Caco-2 (cell line): ENCODE results near the gene MS4A4E. TPM values are rescaled to one million over a fixed set of nuclear protein-coding genes. Genes with fewer than 3 reads are reported as not detected.
"Not testable (repeated sequence)": the region's sequence is repeated elsewhere in the genome, so short reads cannot be mapped to it uniquely, and the experiment has no call there.

Source experiments
- Bru-seq: library from RNA; stranded (reverse); fragments of 400-500 nt; gene quantifications from one replicate; lab custom pipeline; 2021; lab: Mats Ljungman, UMichigan
- BruChase-seq, 2 experiments: library from RNA; stranded (reverse); fragments of 400-500 nt; gene quantifications; one replicate each; lab custom pipeline; 2021; lab: Mats Ljungman, UMichigan
- BruUV-seq: library from RNA; stranded (reverse); fragments of 400-500 nt; replicated peaks from 2 replicates; lab custom pipeline; 2021; lab: Mats Ljungman, UMichigan
- CTCF ChIA-PET: fragments of 300-600 bp; sonication (Branson Sonifier 250); formaldehyde crosslinking; loops from one replicate; lab custom pipeline; 2022; ENCODE audit warnings: antibody characterized with exemption; lab: Charles Lee
- POLR2A ChIA-PET: fragments of 300-600 bp; sonication (Branson Sonifier 250); formaldehyde crosslinking; loops from one replicate; lab custom pipeline; 2022; ENCODE audit warnings: antibody characterized with exemption; lab: Charles Lee
- DNase-seq, 2 experiments: peaks; one replicate each; pipeline versions ENCODE4 v3.0.0 to v3.0.0-alpha.2; 2020 to 2022
- H3K27me3 ChIP-seq: replicated peaks from 2 replicates; pipeline ENCODE4 v1.6.0; 2011; ENCODE audit warnings: low read length; ENCODE audit not compliant: control insufficient read depth, insufficient read depth
- H3K36me3 ChIP-seq: 2 replicates; pipeline ENCODE4 v1.5.1; 2011; ENCODE audit warnings: low read length; ENCODE audit not compliant: control insufficient read depth, insufficient read depth
- H3K4me1 ChIP-seq: fragments of 250-450 bp; sonication (Bioruptor Pico); 2 replicates; pipeline ENCODE4 v1.5.1; 2020; ENCODE audit warnings: mild to moderate bottlenecking
- H3K4me3 ChIP-seq: 2 replicates; pipeline ENCODE4 v1.5.1; 2011; ENCODE audit warnings: low read depth, mild to moderate bottlenecking, control low read depth, low read length
- H3K9me3 ChIP-seq: fragments of 250-450 bp; sonication (Bioruptor Pico); 2 replicates; pipeline ENCODE4 v1.5.1; 2020; ENCODE audit warnings: mild to moderate bottlenecking, moderate library complexity
- H3K27ac Mint-ChIP-seq: one replicate; pipeline ENCODE4 v1.8.0; 2022; ENCODE audit warnings: mixed read lengths; ENCODE audit not compliant: unreplicated experiment
- H3K27me3 Mint-ChIP-seq: one replicate; pipeline ENCODE4 v1.8.0; 2022; ENCODE audit warnings: mixed read lengths; ENCODE audit not compliant: insufficient read depth, unreplicated experiment
- H3K36me3 Mint-ChIP-seq: one replicate; pipeline ENCODE4 v1.8.0; 2022; ENCODE audit warnings: mild to moderate bottlenecking, mixed read lengths; ENCODE audit not compliant: insufficient read depth, unreplicated experiment
- H3K4me1 Mint-ChIP-seq: one replicate; pipeline ENCODE4 v1.8.0; 2022; ENCODE audit warnings: low read depth, mixed read lengths; ENCODE audit not compliant: unreplicated experiment
- H3K4me3 Mint-ChIP-seq: one replicate; pipeline ENCODE4 v1.8.0; 2022; ENCODE audit warnings: mild to moderate bottlenecking, moderate library complexity, mixed read lengths; ENCODE audit not compliant: unreplicated experiment
- H3K9me3 Mint-ChIP-seq: one replicate; pipeline ENCODE4 v1.8.0; 2022; ENCODE audit warnings: mixed read lengths; ENCODE audit not compliant: unreplicated experiment
- CTCF ChIP-seq, 2 experiments: fragments of 200-600 bp in 1 of 2; IDR thresholded peaks; 1 replicate in 1 of 2; 2 replicates in 1 of 2; pipeline versions ENCODE4 v1.5.1 to v1.8.0; 2011 to 2022; ENCODE audit warnings: antibody characterized with exemption in 1 of 2, control low read depth in 1 of 2, inconsistent platforms in 1 of 2, low read depth in 1 of 2, low read length in 1 of 2, mild to moderate bottlenecking in 1 of 2, moderate library complexity in 1 of 2; ENCODE audit not compliant: insufficient read depth in 1 of 2, severe bottlenecking in 1 of 2, unreplicated experiment in 1 of 2
- intact Hi-C: fragments of 100-400 bp; cut with micrococcal nuclease; formaldehyde crosslinking; loops from one replicate; pipeline ENCODE4 v1.10.0; 2022; ENCODE audit not compliant: unreplicated experiment
- long read RNA-seq: library from polyadenylated mRNA; stranded (forward); transcript quantifications from one replicate; pipeline ENCODE4 v2.0.0, GENCODE V29; 2022
- total RNA-seq: library from RNA; stranded (reverse); gene quantifications from 2 replicates; pipeline ENCODE4 v1.2.3, GENCODE V29; 2022

Gene MS4A4E
- total RNA-seq: not detected in 2 replicates
- Bru-seq, nascent RNA: percentile 11 among the genes with signal in this experiment
- percentile 21 among the genes with signal in this experiment for BruChase-seq, experiment 1, labeled RNA remaining after a 2-hour chase
- percentile 21 among the genes with signal in this experiment for BruChase-seq, experiment 2, labeled RNA remaining after a 6-hour chase
- long read RNA-seq: 0 reads

- DNase-seq: no peak
- Mint-ChIP-seq H3K4me1 (no peaks in the 10 kb centered on the region), H3K27ac (no peak within 1 kb of the TSS), H3K36me3 (no peaks in the 10 kb centered on the region), H3K9me3 (no peaks in the 10 kb centered on the region), H3K4me3 (no peak within 1 kb of the TSS), H3K27me3 (peaks cover 18% of the 10 kb centered on the region)
- POLR2A ChIA-PET: no interaction called here
- Histone ChIP-seq H3K4me3 (no peak within 1 kb of the TSS), H3K27me3 (no peaks in the 10 kb centered on the region; the same call in 1 of the 2 replicates), H3K36me3 (no peaks in the 10 kb centered on the region), H3K4me1 (no peaks in the 10 kb centered on the region), H3K9me3 (no peaks in the 10 kb centered on the region)
- CTCF ChIA-PET: no interaction called here
- no peak for TF ChIP-seq CTCF (IDR thresholded peaks at IDR 0.05; ENCODE audit: insufficient read depth in 1 of 2, low read depth in 1 of 2, low read length in 1 of 2, severe bottlenecking in 1 of 2, unreplicated experiment in 1 of 2)
- intact Hi-C loops: no loop called here
- BruUV-seq: no TSS peak
Observed at GRCh38 chr11:60242740-60243239, at the start of gene MS4A4E. TSS of gene MS4A4E (minus strand) at chr11:60243137. CDS start at chr11:60230055, 13,082 bp downstream.

- ChIA-PET CTCF (no interaction called here), POLR2A (no interaction called here)
- no peaks in the 10 kb centered on the region for H3K9me3 ChIP-seq
- no peak overlapping the region for H3K4me3 ChIP-seq
- no peaks in the 10 kb centered on the region for H3K36me3 ChIP-seq
- H3K27me3 Mint-ChIP-seq: peaks cover 7% of the 10 kb centered on the region
- no peak for DNase-seq
- no peaks in the 10 kb centered on the region for H3K4me1 ChIP-seq
- H3K4me1 Mint-ChIP-seq: no peaks in the 10 kb centered on the region
- no TSS peak for BruUV-seq
- H3K27ac Mint-ChIP-seq: no peak overlapping the region
- no peak overlapping the region for H3K4me3 Mint-ChIP-seq
- peaks cover 11% of the 10 kb centered on the region for H3K9me3 Mint-ChIP-seq
- H3K36me3 Mint-ChIP-seq: no peaks in the 10 kb centered on the region
- intact Hi-C loops: no loop called here
- H3K27me3 ChIP-seq: no peaks in the 10 kb centered on the region; the same call in 1 of the 2 replicates
- no peak for TF ChIP-seq CTCF (IDR thresholded peaks at IDR 0.05; ENCODE audit: insufficient read depth in 1 of 2, low read depth in 1 of 2, low read length in 1 of 2, severe bottlenecking in 1 of 2, unreplicated experiment in 1 of 2)
Observed at GRCh38 chr11:60292145-60292544, 49.2 kb upstream of the MS4A4E start.

GRCh38 chr11:60288531-60288930 is 45.6 kb upstream of the MS4A4E start:
- Histone ChIP-seq H3K9me3 (no peaks in the 10 kb centered on the region; the same call in 1 of the 2 replicates), H3K36me3 (no peaks in the 10 kb centered on the region), H3K27me3 (no peaks in the 10 kb centered on the region; the same call in 1 of the 2 replicates), H3K4me3 (no peak overlapping the region), H3K4me1 (no peaks in the 10 kb centered on the region)
- CTCF ChIA-PET: no interaction called here
- intact Hi-C loops: no loop called here
- peaks cover 22% of the 10 kb centered on the region for H3K9me3 Mint-ChIP-seq
- TF ChIP-seq CTCF (IDR thresholded peaks at IDR 0.05; ENCODE audit: insufficient read depth in 1 of 2, low read depth in 1 of 2, low read length in 1 of 2, severe bottlenecking in 1 of 2, unreplicated experiment in 1 of 2): no peak
- BruUV-seq: no TSS peak
- DNase-seq: no peak
- H3K4me1 Mint-ChIP-seq: no peaks in the 10 kb centered on the region
- H3K4me3 Mint-ChIP-seq: no peak overlapping the region
- no peak overlapping the region for H3K27ac Mint-ChIP-seq
- H3K36me3 Mint-ChIP-seq: peaks cover 6% of the 10 kb centered on the region
- no peaks in the 10 kb centered on the region for H3K27me3 Mint-ChIP-seq
- POLR2A ChIA-PET: no interaction called here

- intact Hi-C loops, H3K36me3 Mint-ChIP-seq, BruUV-seq, H3K4me1 ChIP-seq, POLR2A ChIA-PET, H3K36me3 ChIP-seq, H3K4me3 Mint-ChIP-seq, H3K27ac Mint-ChIP-seq, H3K4me3 ChIP-seq, H3K4me1 Mint-ChIP-seq, H3K9me3 ChIP-seq, CTCF ChIA-PET, H3K27me3 ChIP-seq, H3K27me3 Mint-ChIP-seq: not testable (repeated sequence)
- DNase-seq: peak in 1 of 2 experiments; percentile 15
- H3K9me3 Mint-ChIP-seq: peaks cover 22% of the 10 kb centered on the region
Observed at GRCh38 chr11:60285411-60286126, 42.6 kb upstream of the MS4A4E start.
